Amniotic epithelial cell (primary cell): ENCODE results near the gene COPB2.
"Not testable (repeated sequence)": the region's sequence is repeated elsewhere in the genome, so short reads cannot be mapped to it uniquely, and the experiment has no call there.

Experiments
- DNase-seq: peaks from one replicate; pipeline ENCODE4 v3.0.0-alpha.2; 2010; ENCODE audit warnings: low read depth

The COPB2 gene

GRCh38 chr3:139378587-139379241 lies 10.7 kb downstream of the COPB2 start:
- DNase-seq, result no peak

DNA sequence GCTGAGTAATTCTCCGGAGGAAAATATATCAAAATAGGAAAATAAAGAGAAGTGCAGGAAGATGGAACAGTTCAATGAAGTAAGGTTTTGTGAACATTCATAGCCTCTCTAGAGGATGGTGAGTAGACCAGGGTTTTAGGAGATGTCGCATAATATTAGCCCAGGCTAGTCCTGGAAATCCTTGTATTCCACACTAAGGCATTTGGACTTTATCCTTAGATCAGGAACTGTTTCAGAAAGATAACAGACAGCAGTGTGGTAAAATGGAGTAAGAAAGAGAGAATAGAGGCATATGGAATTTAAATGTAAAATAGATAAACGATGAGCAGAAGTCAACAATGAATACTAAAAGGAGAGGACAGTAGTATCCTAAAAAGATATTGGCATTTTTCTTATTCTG lies 12.1 kb downstream of the COPB2 start:
- DNase-seq, result no peak

DNA sequence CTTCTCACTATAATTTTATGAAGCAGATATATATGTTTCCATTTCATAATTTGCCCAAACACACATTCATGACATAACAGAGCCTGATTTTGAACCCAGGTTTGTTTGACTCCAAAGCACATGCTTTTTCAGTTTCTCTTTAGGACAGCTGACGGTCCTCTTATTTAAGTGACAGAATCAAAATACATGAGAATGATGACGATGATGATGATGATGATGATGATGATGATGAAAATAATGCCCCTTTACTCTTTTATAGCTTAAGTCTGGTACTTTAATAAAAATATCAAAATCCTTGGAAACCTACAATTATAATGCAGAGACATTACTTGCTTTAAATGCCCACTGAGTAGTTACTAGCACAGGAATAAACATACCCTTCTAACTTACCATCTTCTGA lies 15.3 kb downstream of the COPB2 start:
- no peak for DNase-seq

DNA sequence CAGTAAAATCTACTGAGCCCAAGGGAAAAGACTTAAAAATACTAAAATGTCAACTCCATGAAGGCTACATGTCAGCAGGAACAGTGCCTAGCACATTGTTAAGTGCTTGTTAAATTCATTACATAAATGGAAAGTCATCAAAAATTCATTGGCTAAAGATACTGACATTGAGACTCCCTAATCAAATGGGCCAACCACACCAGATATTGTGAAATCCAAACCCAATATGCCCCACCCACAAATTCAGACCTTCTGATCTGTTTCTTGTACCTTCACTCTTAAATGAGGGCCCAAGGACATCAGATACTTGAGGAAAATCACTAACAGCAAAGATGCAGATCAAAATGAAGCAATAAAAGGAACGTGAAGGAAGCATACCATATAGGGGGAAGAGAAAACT lies 24.9 kb downstream of the COPB2 start:
- no peak for DNase-seq

DNA sequence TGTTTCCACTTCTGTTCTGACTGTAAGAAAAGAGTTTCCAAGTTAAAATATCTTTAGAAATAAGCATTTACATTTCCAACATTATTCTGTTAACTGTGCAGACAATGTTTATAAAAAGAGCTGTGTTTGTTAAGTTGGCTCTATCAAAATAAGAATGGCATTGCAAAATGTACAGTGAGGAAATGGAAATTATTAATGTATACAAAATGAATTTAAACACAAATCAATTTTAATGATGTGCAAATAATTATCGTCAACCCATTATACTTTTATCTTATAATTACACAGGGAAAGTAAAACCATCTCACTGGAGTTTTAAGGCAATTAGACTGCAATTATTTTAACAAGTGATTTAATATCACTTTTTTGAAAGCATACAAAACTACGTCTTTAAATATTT lies 28.2 kb downstream of the COPB2 start:
- no peak for DNase-seq

DNA sequence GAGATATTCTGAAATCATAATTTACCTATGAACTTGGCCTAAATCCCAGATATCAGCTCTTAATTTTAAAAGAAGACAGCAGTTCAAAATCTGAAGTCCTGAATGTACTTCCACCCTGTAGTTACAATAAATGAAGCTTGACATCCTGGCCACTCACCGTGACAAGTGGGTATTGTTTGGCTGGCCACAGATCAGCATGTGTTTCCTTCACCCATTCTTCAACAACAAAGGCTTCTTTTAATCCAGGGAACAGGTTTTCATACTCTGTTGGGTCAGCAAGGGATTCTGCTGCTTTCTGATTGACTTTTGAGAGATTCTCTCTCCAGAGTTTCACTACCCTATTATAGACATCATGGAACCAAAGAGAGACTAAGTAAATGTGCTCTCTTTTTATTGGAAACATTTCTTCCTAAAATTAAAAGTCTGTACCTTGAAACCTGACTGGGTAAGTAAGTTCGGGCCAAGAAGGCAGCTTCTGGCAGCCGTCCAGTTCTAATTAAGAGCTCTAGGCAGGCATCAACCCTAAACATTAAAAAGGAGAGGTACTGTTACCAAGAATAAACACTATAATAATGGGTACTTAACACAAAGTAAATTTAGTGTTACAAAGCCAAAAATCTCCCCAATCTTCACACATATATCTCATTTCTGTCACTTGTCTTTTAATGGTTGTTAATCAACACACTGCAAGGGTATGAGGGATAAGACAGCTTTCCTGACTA lies 30.4 kb downstream of the COPB2 start:
- DNase-seq, result no peak

DNA sequence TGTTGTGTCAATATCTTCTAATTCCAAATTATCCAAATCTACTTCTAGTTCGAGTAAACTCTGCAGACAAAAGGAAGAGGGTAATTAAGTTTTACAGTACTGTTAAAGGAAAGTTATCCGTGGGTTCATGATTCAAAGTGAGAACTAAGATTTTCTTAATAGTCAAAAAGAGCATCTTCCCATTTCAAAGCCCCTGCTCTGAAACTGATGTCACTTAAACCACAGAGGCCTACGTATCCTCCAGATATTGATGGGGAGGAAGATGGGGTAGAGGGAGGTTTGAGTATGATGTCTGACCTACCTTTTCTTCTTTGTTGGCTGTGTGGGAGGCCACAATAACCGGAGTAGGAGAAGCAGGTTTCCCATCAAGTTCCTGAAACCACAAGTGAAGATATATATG lies 31.5 kb downstream of the COPB2 start:
- DNase-seq, result no peak

DNA sequence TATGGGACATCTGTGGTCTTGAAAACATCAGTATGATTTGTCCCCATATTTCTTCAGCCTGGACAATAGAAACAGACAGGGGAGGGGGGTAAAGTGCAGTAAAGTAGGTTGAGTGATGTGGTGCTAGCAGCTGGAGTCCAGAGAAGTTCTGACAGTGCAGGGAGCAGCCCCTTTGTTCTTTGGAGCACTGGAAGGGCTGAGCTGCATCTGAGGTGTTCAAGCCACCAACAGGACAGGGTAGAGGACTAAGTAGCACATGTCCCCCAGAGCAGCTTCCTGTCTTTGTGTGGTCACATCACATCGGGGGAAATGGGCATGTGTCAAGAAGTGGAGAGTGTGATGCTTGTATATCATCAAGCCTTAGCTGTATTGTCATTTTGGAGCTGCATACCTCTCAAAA lies 33.6 kb downstream of the COPB2 start:
- DNase-seq, result no peak

DNA sequence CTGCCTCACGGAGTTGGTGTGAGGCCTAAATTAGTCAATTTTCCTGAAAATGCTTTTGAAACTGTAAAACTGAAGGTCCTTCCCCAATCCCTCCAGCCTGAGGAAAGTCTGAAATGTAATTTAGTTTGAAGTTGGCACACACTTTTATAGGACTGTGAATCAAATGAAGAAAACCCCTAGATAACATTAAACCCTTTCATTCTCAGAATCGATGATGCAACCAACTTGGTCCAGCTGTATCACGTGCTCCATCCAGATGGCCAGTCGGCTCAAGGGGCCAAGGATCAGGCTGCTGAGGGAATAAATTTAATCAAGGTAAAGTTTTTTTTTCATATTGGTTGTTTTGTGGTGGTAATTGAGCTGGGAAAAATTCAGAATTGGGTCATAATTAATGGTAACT lies 34.0 kb downstream of the COPB2 start:
- peak; percentile 77 for DNase-seq

GRCh38 chr3:139354661-139355060 lies 34.8 kb downstream of the COPB2 start:
- DNase-seq, result no peak

GRCh38 chr3:139353920-139354556 lies 35.4 kb downstream of the COPB2 start:
- peak; percentile 77 for DNase-seq

DNA sequence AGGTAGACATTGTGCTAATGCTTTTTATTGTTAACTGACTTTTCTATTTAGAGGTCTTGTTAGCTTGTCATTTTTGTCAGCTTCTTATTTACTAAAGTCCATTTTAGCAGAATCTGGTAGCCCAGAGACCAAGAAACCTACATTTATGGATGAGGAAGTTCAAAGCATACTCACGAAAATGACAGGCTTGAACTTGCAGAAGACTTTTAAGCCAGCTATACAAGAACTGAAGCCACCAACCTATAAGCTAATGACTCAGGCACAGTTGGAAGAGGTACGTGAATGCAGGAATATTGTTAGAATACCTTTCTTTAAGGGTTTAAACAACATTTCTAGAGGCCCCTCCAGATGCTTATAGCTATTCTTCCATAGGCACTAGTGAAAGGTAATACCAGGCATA lies 42.7 kb downstream of the COPB2 start:
- DNase-seq, result no peak

GRCh38 chr3:139343895-139344856 lies 45.3 kb downstream of the COPB2 start, which contains the start of gene MRPS22:
TSS of gene MRPS22 (plus strand) at chr3:139344020. CDS start at chr3:139344027, 7 bp downstream.
- DNase-seq, result peak; percentile 93

GRCh38 chr3:139342054-139342453 lies 47.4 kb downstream of the COPB2 start:
- peak; percentile 7 for DNase-seq

GRCh38 chr3:139340784-139341183 lies 48.7 kb downstream of the COPB2 start:
- DNase-seq, result no peak

DNA sequence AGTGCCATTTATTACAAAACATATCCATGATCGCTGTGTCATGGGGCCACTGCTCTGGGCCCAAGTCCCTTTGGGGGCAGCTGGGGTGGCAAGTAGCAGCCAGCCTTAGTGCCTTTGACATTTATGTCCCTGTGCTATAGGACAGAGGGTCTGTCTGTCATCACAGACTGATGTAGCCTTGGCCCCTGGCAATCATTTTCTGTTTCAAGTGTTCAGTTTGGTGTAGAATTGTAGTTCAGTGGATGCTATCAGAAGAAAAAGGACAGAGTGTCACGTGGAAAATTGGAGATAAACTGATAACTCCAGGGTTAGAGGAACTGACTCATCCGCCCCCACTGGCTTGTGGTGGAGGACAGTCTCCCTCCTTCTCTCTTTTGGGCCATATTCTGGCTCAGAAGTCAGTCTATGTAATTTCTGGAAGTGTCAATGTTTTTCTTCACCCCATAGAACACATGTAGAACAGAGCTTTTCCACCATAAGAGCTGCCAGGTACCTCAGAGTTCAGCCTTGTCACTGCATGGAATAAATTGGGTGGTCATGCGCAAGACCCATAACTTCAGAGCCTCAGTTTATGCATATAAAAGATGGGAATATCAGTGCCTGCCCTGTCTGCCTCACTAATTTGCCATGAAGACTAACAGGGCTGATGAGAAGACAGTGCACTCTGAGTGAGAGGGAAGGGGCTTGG lies 50.1 kb downstream of the COPB2 start:
- DNase-seq, result peak; percentile 52

- no peak for DNase-seq
These were observed 51.0 kb downstream of the COPB2 start for GRCh38 chr3:139338405-139338804.

DNA sequence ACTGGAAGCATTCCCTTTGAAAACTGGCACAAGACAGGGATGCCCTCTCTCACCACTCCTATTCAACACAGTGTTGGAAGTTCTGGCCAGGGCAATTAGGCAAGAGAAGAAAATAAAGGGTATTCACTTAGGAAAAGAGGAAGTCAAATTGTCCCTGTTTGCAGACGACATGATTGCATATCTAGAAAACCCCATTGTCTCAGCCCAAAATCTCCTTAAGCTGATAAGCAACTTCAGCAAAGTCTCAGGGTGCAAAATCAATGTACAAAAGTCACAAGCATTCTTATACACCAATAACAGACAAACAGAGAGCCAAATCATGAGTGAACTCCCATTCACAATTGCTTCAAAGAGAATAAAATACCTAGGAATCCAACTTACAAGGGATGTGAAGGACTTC lies 54.8 kb downstream of the COPB2 start:
- DNase-seq, result not testable (repeated sequence)

DNA sequence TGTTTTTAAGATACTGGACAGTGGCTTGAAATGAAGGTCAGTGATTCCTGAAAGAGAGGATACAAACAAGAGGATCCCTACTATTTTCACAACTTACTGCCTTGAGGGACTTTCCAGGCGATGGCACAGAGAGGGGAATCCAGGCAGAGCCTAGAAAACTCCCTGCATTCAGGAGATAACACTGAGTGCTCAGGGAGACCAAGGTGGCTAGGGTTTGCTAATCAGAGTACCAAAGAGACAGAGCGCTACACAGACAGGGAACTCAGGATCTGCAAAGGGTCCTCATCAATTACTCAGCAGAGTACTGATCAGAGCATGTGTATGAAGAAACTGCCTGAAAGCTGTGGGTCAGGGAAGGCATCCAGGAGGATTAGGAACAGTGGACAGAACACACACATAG lies 57.4 kb downstream of the COPB2 start:
- DNase-seq, result no peak

DNA sequence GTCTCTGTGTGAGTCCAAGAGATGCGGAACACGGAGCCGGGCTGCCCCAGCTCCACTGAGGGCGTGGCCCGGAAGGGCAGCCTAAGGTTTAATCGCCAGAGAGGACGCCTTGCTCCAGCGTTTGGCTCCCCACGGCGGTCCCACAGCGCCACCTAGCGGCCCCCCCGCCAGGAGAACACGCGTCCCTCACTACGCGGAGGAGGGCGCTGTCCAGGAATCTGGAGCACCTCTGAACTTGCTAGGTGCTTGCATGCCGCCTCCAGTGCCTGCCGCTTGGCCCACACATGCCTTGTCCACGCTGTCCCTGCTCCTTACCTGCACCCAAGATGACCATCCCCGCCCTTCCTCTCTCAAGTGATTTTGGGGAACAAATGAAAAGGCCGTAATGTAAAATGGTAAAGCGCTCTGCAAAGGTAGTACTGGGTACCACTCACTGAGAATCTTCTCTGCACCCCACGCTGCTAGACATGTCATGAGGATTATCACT lies 60.0 kb downstream of the COPB2 start:
- peak; percentile 69 for DNase-seq

DNA sequence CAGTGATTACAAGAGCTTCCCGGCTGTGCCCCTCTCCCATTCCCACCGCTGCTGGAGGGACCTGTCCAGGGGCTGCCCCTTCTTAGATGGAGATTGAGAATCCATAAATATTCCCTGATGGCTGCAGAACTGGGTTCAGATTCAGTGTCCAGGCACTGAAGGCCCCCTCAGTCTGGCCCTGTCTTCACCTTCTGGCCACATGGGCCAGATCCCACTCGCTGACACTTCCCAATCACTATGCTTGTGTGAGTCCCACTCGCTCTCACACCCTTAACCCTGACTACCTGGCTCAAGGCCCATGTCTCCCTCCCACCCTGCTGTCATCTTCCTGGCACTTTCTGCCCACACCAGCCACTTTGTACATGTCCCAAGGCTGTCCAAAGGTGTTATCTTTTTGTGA lies 61.1 kb downstream of the COPB2 start:
- DNase-seq, result no peak
